NCI-H1417 treated with DMSO at 0.1 percent for 48 hours (cell line): ENCODE measurements around the gene HPCAL4.

Experiments
- DNase-seq: peaks from one replicate; lab custom pipeline; 2025; lab: John Stamatoyannopoulos, UW

The HPCAL4 gene

DNA sequence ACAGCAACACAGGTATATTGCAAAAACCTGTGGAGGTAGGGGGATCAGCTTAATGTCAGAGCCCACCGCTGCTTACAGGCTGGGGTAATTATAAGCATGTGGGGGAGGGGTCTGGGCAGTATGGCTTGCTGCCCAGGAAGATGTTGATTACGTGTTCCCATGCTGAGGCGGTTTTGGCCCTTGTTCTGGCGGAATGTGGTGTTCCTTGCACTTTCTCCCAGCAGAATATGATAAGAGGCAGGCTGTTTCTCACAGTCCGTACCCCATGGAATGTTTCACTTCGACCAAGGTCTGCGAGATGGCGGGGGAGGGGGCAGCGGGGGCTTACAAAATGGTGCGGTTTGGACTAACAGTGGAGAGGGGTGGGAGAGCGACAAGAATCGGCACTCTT lies 9.8 kb upstream of the HPCAL4 start:
- no peak for DNase-seq

DNA sequence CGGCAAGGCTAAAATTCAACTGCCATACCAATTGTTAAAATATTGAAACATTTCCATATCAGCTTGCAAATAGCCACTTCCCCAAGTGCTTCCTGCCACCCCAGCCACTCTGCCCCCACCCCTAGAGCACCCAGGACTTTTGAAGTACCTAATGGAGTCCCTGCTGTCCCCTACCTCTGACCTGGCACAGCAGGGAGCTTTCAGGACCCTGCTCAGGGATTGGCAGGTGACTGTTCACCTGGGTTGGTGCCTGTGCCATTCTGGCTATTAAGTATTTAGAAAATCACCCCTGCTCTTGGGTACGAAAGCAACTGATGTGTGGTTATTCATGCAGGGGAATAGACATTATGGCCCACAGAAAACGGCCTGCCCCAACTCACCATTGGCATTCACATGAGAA lies 9.1 kb upstream of the HPCAL4 start:
- no peak for DNase-seq

DNA sequence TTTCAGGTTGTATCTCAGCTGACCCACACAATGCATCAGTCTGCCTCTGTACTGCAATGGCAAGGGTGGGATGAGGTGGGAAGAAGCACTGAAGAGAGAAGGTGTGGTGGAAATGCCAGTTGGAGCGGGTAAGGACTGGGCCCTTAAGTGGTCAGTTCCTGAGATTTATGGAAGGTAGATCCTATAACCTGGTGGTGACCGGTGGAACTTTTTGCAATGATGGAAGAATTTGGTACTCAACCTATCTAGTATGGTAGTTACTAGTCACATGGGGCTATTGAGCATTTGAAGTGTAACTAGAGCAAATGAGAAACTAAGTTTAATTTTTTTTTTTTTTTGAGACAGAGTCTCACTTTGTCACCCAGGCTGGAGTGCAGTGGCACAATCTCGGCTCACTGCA lies 8.2 kb upstream of the HPCAL4 start:
- no peak for DNase-seq

DNA sequence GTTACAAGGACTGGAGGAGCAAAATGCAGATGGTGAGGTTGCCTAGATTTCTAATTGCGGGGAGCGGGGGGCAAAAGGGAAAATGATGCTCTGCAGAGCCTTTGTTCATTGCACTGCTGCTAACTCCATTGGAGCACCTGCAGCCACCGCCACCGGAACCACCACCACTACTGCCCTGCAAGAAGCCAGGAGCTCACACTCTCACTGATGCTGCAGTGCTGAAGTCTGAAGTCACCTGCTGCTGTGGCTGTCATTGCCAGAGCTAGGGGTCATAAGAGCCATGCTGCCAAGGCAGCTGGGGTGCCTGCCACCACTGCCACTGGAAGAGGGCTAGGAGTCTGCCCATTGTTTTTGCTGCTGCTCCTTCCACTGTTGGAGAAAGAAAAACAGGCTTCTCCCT lies 7.3 kb upstream of the HPCAL4 start:
- no peak for DNase-seq

DNA sequence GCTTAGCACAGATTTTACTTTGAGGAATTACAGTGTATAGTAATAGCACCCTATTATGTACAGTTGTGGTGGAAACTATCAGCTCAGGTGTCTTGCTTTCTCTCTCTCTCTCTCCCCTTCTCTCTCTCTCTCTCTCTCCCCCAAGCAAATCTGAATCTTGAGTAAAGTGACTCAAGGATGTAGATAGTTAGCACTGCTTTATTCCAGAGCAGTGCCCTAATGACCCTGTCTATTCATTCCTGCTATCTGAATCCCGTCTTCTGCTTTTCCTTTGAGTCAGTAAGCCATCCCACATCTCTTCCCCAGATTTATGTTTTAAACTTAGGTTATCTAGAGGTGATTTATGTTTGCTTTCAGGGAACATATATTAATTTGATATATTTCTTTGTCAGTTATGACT lies 5.2 kb upstream of the HPCAL4 start:
- no peak for DNase-seq

DNA sequence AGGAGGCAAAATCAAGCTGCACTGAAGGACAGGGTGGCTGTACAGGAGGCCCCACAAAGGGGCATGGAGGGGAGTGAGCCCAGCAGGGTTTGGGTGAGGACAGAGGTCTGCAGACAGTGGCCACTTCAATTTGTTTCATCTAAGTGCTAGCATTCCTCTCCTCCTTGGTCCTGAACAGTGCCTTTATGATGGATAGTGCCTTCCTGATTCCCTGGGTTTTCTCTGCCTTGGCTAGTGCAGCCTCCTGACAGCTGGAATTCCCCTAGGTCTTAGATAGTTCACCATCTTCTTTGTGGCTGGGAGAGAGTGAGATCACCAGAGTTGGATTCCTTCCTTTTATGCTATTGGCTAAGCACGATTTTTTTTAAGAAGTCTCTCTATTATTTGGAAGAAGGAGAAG lies 3.8 kb upstream of the HPCAL4 start:
- DNase-seq, result no peak

DNA sequence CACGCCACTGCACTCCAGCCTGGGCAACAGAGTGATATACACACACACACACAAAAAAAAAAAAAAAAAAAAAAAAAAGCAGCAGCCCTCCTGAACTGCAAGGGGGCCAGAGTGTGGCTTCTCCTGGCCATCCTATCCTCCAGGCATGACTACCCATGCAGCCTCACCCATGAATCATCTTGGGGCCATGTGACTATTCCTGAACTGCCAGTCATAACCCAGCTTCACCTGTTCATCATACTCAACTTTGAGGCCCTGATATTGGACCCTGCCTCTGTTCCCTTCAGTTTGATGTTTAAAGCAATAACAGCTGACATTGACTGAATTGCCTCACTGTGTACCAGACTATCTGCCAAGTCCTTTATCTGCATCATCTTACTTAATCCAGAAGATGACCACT lies 2.8 kb upstream of the HPCAL4 start:
- DNase-seq, result no peak

DNA sequence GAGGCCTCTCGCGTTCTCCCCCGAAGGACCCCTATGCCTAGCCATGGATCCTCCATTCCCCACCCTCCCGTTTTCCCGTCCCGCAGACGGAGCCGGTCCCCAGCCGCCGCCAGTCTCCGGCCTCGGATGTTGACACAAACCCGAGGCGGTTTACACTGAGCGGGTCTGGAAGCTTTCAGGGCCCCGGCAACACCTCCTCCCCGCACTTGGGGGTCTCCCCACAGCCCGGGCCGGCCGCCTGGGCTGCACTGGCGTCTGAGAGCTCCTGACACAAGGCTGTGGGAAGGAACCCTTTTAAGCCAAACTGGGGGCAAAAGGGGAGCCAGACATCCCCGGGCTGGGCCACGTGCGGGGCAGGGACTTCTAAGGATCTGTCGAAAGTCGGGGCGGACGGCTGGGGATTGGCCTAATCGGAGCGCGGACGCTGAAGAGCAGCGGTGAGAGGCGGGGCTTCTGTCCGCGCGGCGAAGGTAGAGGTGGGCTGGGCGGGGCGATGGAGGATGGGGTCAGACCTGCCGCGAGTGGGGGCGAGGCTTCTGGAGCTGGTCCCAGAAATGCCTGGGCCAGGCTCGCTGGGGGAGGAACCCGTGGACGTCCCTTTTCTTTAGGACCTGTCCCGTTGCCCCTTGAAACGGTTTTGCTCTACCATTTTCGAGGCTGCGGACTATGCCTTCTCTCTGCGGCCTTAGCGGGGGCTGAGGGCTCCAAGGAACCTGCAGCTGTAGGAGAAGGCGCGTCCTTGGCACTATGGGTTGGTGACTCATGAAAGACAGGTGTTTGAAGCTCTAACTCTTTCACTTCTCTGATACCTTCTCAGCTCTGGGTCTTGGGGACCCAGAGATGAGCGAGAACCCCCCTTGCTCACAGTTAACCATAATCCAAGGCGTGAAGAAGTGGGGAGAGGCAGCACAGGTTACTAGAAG lies 1.2 kb upstream of the HPCAL4 start:
- DNase-seq, result no peak

DNA sequence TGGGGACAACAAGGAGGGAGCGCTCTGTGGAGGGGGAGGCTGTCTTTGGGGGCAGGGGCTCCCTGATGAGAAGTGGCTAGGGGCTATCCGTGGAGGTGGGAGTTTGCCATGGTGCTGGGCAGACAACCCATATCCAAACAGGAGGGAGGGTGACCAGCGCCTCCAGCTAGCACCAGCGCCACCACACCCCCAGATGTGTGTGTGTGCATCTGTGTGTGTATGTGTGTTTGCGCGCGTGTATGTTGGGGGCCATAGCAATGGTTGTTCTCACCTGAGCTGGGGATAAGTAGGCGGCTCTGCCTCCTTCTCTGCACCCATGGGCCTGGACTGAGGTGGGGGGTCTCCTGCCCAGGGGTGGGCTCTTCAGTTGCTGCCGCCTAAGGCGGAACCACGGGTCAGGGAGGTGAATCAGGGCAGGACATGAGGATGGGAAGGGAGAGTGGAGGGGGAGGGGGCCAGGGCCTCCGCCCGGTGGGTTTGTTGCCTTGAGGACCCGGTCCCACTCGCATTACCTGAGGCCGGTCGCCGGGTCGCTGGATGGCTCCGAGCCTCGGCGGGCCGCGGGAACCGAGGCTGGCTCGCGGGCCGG lies 345 bp downstream of the HPCAL4 start:
- no peak for DNase-seq

DNA sequence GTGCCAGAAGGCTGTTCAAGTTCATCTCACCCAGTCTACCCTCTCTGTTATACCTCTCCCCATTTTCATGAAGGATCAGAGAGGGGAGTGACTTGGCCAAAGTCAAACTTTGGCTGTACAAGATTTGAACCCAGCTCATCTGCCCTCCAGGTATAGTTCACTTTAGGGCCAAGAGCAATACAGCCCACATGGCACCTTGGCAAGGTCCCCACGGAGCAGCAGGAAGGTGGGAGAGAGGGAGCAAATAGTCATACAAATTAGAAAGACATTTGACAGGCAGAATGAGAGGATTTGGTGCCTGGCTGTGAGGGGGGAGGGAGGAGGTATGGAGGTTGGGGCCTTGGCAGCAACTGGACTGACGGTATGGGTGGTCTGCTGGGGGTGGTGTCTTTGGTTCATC lies 1.0 kb downstream of the HPCAL4 start:
- no peak for DNase-seq

DNA sequence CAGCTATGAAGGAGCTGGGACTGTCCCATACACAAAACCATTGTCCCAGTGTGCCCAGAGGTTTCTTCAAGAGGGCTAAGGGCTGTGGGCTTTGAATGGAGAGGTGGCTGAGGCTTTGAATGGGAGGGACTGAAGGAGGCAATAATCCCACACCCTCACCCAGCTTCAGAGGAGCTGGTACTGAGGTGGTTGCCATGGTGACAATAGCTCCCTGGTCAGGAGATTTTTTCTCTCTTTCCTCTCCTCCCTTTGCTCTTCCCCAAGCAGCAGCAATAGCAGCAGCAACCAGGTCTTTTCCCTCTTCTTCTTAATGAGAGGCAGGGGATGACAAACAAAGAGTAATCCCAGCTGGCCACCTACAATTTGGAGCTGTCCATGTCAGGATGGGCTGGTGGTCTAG lies 1.6 kb downstream of the HPCAL4 start:
- no peak for DNase-seq

DNA sequence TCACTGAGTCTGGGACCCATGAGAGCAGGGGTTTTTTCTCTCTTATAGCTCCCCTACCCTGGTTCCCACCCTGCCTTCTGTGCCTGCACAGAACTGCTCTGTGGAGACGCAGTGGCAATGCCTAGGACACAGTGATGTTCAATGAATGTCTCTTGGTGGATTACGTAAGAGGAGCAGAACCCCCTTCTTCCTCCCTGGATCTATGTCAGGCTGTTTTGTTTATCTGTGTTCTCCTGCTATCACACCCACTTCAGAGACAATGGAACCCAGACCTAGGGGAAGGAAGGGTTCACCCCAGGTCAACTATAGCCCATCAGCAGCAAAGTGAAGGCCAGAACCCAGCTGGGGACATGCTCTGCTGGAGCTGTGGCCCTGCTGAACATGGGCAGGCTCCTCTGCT lies 2.0 kb downstream of the HPCAL4 start:
- no peak for DNase-seq

DNA sequence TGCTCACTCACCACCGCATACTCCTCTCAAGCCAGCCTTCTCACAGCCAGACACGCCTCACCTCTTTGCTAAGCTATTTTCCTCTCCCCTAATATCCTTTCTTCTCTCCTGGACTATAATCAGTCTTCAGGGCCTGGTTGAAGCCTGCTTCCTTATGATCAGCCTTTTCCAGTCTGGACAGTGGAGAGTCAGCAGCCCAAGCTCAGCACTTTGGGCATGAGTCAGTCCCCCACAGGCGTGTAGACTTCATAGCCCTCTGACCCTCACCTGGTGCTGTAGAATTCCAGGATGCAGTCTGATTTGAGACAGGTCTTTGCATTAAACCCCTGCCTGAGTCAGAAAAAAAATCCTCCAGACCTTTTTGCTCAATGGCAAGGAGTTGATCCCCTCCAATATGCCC lies 2.5 kb downstream of the HPCAL4 start:
- DNase-seq, result no peak

DNA sequence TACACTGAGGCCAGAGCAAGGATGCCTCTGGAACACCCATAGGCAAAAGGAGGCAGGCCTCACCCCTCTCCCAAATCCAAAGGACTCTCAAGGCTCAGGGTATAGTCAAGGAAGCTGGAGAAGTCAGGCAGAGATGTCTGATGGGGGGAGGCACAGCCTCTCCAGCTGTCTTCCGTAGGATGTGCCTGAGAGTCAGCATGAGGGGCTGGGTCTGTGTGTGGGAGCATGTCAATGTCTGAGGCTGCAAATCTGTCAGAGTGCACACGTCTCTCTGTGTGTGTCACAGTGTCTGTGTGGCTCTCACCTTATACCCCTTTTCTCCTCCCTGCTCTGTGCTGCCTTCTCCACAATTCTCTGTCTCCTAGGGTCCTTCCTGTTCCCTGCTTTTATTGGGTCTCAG lies 4.0 kb downstream of the HPCAL4 start:
- no peak for DNase-seq

DNA sequence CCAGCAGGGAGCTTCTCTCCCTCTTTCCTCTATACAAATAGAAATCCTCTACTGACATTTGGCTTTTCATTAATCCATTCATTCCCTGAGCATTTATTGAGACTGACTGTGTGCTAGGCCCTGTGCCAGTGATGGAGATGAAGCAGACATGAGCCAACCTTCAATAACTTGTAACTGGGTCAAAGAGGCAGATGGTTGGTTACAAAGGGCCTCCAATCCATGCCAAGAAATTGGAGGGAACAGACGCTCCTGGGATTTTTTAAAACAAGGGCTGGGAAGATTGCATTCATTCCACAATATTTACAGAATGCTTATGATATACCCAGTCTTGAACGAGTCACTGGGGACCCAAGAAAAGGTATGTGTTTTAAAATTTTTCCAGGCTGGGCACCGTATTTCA lies 6.2 kb downstream of the HPCAL4 start:
- no peak for DNase-seq

DNA sequence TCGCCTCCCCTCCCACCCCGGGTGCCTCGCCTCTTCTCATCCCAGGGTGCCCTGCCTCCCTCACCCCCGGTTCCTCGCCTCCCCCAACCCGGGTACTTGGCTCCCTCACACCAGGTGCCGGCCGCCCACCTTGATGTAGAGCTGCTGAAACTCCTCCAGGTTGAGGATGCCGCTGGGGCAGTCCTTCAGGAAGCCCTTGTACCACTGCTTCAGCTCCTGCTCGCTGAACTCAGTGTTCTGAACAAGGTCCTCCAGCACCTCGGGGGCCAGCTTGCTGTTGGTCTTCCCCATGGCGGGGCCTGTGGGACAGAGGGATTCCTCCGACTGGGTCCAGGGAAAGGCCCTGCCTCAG lies 6.9 kb downstream of the HPCAL4 start:
- no peak for DNase-seq

DNA sequence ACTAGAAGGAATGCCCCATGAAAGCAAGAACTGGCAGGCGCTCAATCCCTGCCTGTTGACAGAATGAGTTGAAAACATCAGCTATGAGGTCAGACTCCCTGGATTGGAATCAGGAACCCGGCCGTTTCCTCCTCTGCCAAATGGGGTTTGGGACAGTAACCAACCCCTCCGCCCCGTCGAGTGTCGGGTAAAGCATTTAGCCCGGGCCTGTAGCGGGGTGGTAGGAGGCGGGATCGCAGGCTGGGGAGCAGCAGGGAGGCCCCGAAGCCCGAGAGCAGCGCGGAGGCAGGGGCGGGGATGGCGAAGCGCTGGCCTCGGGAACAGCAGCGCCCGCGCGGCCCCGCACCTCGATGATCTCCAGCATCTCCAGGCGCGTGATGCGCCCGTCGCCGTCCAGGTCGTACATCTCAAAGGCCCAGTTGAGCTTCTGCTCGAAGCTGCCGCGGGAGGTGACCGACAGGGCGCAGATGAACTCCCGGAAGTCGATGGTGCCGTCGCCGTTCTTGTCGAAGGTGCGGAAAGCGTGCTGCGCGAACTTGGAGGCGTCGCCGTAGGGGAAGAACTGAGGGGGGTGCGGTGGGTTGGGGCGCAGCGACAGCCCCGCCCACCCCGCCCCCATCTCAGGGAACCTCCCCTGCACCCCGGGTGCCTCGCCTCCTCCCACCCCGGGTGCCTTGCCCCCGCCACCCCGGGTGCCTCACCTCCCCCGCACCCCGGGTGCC lies 7.5 kb downstream of the HPCAL4 start:
- no peak for DNase-seq

DNA sequence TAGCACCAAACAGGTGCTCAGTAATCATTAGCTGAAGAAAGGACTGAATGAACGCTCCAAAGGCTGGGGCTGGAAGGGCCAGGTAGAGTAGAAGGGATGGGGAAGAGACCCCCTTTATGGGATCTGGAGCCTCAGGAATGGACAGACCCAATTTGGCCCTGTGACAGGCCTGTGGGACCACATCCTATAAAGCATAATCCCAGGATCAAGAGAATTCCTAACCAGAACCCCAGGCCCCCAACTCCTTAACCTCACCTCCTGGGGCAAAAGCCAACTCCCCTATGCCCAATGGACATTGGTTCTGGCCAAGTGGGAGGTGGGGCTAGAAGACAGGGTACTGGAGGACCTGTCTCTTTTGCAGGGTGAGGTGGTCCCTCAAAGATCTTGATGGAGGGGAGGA lies 9.2 kb downstream of the HPCAL4 start:
- DNase-seq, result no peak

DNA sequence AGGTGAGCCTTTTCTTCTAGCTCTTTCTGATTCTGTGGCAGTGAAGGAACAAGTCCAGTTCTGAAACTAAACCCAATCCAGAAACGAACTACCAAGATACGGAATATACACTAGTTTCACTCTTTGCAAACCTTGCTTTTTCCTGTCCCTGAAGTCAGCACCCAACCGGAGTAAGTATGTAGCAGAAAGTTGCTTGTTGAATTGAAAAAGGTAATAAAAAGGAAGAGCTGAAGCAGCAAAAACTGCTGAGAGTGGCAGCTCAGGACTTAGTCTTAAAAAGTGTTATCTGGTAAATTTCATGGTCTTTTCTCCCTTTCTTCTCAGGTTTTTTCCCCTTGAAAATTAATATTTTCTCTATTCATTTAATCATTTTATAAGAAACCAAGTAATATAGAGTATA lies 9.9 kb downstream of the HPCAL4 start:
- no peak for DNase-seq

DNA sequence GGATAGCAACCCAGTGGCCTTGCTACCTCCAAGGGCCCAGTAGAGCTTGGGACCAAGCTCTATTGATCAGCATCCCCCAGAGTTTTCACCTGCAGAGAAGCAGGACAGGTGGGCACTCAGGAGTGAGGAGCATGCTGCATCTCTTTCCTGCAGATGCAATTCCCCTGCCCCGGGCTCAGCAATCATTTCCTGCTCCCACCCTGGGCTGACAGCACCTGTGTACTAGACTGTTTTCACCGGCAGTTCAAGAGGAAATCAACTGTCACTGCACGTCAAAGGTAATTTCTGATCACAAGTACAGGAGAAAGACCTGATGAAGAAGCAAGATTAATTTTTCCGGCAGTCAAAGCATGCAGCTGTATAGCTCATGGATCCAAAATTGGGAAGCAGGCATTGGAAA lies 10.5 kb downstream of the HPCAL4 start:
- no peak for DNase-seq

DNA sequence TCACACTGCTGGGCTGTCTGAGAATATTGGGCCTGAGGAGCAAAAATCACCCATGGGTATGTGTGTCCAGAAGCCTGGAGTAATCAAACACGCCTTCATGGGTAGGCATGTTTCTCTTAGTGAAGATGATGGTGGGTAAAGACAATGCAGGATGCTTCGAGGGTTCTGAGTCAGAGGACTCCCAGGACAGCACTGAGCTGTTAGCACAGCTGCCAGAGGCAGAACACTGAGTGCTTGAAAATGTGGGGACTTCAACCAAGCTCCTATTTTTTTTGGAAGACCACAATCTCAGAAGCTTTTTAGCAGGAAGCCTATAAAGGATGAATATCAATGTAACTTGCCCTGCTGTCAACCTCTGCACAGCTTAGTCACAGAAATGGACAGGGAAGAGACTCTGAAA lies 11.4 kb downstream of the HPCAL4 start:
- DNase-seq, result no peak

DNA sequence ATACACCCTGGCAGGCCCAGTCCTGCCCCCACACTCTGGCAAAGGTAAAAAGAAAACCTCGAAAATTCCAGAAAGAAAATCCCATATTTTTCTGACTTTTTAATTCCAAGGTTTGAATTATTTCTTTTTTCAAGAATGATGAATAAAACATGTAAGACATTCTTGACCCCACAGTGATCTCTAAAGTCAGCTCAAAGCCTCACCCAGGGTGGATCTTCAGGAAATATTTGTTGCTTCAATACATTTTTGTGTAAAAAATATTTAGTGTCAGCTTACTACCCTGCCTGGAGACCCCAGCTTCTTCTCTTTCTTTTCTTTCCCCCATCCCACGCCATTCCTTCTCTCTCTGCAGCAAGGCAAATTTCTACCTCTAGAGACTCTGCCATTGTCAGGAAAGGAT lies 12.3 kb downstream of the HPCAL4 start:
- no peak for DNase-seq

DNA sequence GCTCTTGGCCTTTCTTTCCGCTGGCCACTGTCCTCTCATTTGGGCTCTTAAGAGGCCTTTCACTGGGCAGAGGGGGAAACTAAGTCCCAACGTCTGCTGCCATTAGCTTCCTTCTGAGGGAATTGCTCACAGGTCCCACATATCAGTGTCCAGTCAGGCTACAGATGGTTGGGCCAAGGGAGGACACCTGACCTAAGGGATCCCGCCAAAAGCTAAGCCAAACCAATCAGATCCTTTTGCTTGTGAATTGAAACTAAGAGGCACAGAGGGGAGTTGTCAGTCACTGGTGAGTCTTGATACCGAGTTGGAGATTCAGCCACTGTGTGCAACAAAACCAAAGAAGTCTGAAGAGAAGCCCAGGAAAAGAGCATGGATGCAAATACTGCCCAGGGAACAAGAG lies 13.6 kb downstream of the HPCAL4 start:
- DNase-seq, result no peak
